ENCODE data around the gene PBOV1.

PBOV1 gene

GRCh38 chr6:138197570-138197969 is 20.7 kb downstream of the PBOV1 start:
- Histone ChIP-seq H2AFZ (no peak overlapping the region), H3K4me1 (no peaks in the 10 kb centered on the region), H3K27ac (no peak overlapping the region), H3K9ac (no peak overlapping the region), H3K4me2 (ENCODE audit: low read length) (no peak overlapping the region), H3K36me3 (ENCODE audit: control insufficient read depth, insufficient read depth, low read length) (no peaks in the 10 kb centered on the region), H3K79me2 (peaks cover 2% of the 10 kb centered on the region), H3K27me3 (ENCODE audit: control insufficient read depth, insufficient read depth, low read length) (no peaks in the 10 kb centered on the region), H3K9me3 (ENCODE audit: control insufficient read depth, low read length) (no peaks in the 10 kb centered on the region), H3K4me3 (ENCODE audit: low read depth, low read length) (no peak overlapping the region)
- TF ChIP-seq CTCF (IDR thresholded peaks at IDR 0.05), result no peak

- Histone ChIP-seq H3K9ac (no peak overlapping the region), H3K36me3 (ENCODE audit: control insufficient read depth, insufficient read depth, low read length) (no peaks in the 10 kb centered on the region), H3K79me2 (peaks cover 5% of the 10 kb centered on the region), H3K4me1 (no peaks in the 10 kb centered on the region), H2AFZ (no peak overlapping the region), H3K9me3 (ENCODE audit: control insufficient read depth, low read length) (no peaks in the 10 kb centered on the region), H3K27ac (no peak overlapping the region), H3K4me2 (ENCODE audit: low read length) (no peak overlapping the region), H3K4me3 (ENCODE audit: low read depth, low read length) (no peak overlapping the region), H3K27me3 (ENCODE audit: control insufficient read depth, insufficient read depth, low read length) (no peaks in the 10 kb centered on the region)
- no peak for TF ChIP-seq CTCF (IDR thresholded peaks at IDR 0.05)
Observed at GRCh38 chr6:138196122-138196738, 22.1 kb downstream of the PBOV1 start.

- no peaks in the 10 kb centered on the region for H3K9me3 ChIP-seq (ENCODE audit: control insufficient read depth, low read length)
- H3K4me3 ChIP-seq (ENCODE audit: low read depth, low read length), result no peak overlapping the region
- H3K27me3 ChIP-seq (ENCODE audit: control insufficient read depth, insufficient read depth, low read length), result no peaks in the 10 kb centered on the region
- no peak overlapping the region for H3K27ac ChIP-seq
- no peak overlapping the region for H3K4me2 ChIP-seq (ENCODE audit: low read length)
- no peak for TF ChIP-seq CTCF (IDR thresholded peaks at IDR 0.05)
- H3K9ac ChIP-seq, result no peak overlapping the region
- H3K79me2 ChIP-seq, result peaks cover 15% of the 10 kb centered on the region
- H3K4me1 ChIP-seq, result no peaks in the 10 kb centered on the region
- no peak overlapping the region for H2AFZ ChIP-seq
- H3K36me3 ChIP-seq (ENCODE audit: control insufficient read depth, insufficient read depth, low read length), result no peaks in the 10 kb centered on the region
Observed at GRCh38 chr6:138194287-138194686, 24.0 kb downstream of the PBOV1 start.

- H3K4me1 ChIP-seq, result peaks cover 4% of the 10 kb centered on the region
- H3K9ac ChIP-seq, result no peak overlapping the region
- H3K27ac ChIP-seq, result no peak overlapping the region
Observed at GRCh38 chr6:138188278-138188941, 29.9 kb downstream of the PBOV1 start.

More at GRCh38 chr6:138188278-138188941, 29.9 kb downstream of the PBOV1 start:
- H3K27me3 ChIP-seq (ENCODE audit: control insufficient read depth, insufficient read depth, low read length), result no peaks in the 10 kb centered on the region
- no peak overlapping the region for H2AFZ ChIP-seq
- no peaks in the 10 kb centered on the region for H3K9me3 ChIP-seq (ENCODE audit: control insufficient read depth, low read length)
- peaks cover 33% of the 10 kb centered on the region for H3K79me2 ChIP-seq
- H3K4me3 ChIP-seq (ENCODE audit: low read depth, low read length), result no peak overlapping the region
- H3K4me2 ChIP-seq (ENCODE audit: low read length), result no peak overlapping the region
- no peak for TF ChIP-seq CTCF (IDR thresholded peaks at IDR 0.05)
- H3K36me3 ChIP-seq (ENCODE audit: control insufficient read depth, insufficient read depth, low read length), result no peaks in the 10 kb centered on the region

Measured in parathyroid adenoma (tissue), 2 donors.